Measurements from ENCODE around the gene RPL5.
A peak's percentile ranks its signal among the peaks of the same experiment; 100 is the strongest.

- TF ChIP-seq ZSCAN30 (tag by site-specific recombination; IDR thresholded peaks at IDR 0.05) (no peak), CTCF (tag by site-specific recombination; IDR thresholded peaks at IDR 0.05) (no peak), ZNF10 (tag by site-specific recombination; IDR thresholded peaks at IDR 0.05) (no peak), YY1 (tag by site-specific recombination; IDR thresholded peaks at IDR 0.05) (no peak), ZNF792 (tag by site-specific recombination; IDR thresholded peaks at IDR 0.05) (no peak), ZNF416 (tag by site-specific recombination; IDR thresholded peaks at IDR 0.05) (no peak), ZNF76 (tag by site-specific recombination; IDR thresholded peaks at IDR 0.05; ENCODE audit: borderline replicate concordance, low read depth) (no peak), ZNF121 (tag by site-specific recombination; IDR thresholded peaks at IDR 0.05) (no peak), ZNF423 (tag by site-specific recombination; IDR thresholded peaks at IDR 0.05) (no peak)
- TF ChIP-seq, protein P1, sequence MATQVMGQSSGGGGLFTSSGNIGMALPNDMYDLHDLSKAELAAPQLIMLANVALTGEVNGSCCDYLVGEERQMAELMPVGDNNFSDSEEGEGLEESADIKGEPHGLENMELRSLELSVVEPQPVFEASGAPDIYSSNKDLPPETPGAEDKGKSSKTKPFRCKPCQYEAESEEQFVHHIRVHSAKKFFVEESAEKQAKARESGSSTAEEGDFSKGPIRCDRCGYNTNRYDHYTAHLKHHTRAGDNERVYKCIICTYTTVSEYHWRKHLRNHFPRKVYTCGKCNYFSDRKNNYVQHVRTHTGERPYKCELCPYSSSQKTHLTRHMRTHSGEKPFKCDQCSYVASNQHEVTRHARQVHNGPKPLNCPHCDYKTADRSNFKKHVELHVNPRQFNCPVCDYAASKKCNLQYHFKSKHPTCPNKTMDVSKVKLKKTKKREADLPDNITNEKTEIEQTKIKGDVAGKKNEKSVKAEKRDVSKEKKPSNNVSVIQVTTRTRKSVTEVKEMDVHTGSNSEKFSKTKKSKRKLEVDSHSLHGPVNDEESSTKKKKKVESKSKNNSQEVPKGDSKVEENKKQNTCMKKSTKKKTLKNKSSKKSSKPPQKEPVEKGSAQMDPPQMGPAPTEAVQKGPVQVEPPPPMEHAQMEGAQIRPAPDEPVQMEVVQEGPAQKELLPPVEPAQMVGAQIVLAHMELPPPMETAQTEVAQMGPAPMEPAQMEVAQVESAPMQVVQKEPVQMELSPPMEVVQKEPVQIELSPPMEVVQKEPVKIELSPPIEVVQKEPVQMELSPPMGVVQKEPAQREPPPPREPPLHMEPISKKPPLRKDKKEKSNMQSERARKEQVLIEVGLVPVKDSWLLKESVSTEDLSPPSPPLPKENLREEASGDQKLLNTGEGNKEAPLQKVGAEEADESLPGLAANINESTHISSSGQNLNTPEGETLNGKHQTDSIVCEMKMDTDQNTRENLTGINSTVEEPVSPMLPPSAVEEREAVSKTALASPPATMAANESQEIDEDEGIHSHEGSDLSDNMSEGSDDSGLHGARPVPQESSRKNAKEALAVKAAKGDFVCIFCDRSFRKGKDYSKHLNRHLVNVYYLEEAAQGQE (tag by site-specific recombination; IDR thresholded peaks at IDR 0.05) = no peak
- TF ChIP-seq, protein P2, sequence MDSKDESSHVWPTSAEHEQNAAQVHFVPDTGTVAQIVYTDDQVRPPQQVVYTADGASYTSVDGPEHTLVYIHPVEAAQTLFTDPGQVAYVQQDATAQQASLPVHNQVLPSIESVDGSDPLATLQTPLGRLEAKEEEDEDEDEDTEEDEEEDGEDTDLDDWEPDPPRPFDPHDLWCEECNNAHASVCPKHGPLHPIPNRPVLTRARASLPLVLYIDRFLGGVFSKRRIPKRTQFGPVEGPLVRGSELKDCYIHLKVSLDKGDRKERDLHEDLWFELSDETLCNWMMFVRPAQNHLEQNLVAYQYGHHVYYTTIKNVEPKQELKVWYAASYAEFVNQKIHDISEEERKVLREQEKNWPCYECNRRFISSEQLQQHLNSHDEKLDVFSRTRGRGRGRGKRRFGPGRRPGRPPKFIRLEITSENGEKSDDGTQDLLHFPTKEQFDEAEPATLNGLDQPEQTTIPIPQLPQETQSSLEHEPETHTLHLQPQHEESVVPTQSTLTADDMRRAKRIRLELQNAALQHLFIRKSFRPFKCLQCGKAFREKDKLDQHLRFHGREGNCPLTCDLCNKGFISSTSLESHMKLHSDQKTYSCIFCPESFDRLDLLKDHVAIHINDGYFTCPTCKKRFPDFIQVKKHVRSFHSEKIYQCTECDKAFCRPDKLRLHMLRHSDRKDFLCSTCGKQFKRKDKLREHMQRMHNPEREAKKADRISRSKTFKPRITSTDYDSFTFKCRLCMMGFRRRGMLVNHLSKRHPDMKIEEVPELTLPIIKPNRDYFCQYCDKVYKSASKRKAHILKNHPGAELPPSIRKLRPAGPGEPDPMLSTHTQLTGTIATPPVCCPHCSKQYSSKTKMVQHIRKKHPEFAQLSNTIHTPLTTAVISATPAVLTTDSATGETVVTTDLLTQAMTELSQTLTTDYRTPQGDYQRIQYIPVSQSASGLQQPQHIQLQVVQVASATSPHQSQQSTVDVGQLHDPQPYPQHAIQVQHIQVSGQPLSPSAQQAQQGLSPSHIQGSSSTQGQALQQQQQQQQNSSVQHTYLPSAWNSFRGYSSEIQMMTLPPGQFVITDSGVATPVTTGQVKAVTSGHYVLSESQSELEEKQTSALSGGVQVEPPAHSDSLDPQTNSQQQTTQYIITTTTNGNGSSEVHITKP (tag by site-specific recombination; IDR thresholded peaks at IDR 0.05) = peak; percentile 25; the same call in 1 of the 2 replicates
Measured at GRCh38 chr1:92851729-92852128, 19.9 kb downstream of the RPL5 start.
